Activated gamma-delta T cell treated with anti-CD3 and anti-CD28 coated beads, Interleukin-2, amount 50 U/mL, for 16 hours (primary cell): Measurements from ENCODE around the gene ANO3.

Experiments used
- DNase-seq: peaks from one replicate; pipeline ENCODE4 v3.0.0-alpha.2; 2020; ENCODE audit warnings: low read depth

Gene ANO3

DNA sequence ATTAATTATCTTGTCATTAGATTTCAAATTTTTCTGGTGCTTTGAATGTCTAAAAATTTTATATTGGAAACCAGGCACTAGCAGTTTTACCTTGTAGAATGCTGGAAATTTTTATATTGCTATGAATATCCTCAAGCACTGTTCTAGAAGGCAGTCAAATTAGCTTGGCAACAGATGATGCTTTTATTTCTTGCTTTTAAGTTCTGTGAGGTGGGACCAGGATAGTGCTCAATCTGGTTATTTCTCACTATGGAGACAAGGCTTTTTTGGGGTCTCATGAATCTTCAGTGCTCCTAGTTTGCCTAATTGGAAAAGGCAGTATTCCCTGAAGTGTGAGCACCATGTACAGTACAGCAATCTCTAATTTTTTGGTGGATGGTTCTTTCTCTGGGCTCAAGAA, 27.1 kb downstream of the ANO3 start:
- DNase-seq = no peak

DNA sequence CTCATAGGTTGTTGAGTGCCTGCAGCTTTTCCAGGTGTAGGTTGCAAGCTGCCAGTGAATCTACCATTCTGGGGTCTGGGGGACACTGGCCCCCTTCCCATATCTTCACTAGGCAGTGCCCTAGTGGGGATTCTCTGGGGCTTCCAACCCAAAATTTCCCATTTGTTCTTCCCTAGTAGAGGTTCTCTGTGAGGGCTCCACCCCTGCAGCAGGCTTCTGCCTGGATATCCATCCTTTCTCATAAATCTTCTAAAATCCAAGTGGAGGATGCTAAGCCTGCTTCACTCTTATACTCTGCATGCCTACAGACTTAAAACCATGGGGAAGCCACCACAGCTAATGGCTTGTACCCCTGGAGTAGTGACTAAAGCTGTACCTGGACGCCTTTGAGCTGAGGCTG, 33.4 kb downstream of the ANO3 start:
- no peak for DNase-seq

DNA sequence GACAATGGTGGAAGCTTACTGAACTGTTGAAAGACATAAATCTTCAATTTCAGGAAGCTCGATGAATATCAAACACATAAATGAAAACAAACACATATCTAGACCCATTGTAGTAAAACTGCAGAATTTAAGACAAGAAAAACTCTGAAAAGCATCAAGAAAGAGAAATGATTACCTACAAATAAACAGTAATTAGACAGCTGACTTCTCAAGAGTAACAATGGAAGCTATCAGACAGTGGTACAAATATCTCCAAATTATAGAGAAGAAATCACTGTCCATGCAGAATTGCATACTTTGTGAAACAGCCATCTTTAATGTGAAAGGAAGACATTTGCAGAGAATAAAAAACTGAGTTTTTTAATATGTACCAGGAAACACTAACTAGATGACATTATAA, 45.7 kb downstream of the ANO3 start:
- no peak for DNase-seq

DNA sequence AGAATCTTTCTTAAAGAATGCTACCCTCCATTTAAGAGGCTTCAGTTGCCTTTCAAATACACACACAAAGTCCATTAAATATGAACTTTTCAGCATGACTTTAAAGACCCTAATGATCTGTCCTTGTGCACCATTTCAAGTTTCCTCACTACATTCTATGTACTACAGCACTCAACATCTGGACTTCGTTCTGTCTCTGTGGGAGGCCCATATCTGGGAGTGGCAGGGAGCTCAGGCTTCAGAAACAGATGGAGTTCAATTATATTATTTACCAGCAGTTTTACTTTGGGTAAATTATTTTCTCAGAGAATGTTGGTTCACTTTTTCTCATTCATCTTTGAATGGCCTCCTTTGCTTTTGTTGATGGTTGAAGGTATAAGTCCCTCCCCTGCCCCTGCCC, 67.4 kb downstream of the ANO3 start:
- no peak for DNase-seq

DNA sequence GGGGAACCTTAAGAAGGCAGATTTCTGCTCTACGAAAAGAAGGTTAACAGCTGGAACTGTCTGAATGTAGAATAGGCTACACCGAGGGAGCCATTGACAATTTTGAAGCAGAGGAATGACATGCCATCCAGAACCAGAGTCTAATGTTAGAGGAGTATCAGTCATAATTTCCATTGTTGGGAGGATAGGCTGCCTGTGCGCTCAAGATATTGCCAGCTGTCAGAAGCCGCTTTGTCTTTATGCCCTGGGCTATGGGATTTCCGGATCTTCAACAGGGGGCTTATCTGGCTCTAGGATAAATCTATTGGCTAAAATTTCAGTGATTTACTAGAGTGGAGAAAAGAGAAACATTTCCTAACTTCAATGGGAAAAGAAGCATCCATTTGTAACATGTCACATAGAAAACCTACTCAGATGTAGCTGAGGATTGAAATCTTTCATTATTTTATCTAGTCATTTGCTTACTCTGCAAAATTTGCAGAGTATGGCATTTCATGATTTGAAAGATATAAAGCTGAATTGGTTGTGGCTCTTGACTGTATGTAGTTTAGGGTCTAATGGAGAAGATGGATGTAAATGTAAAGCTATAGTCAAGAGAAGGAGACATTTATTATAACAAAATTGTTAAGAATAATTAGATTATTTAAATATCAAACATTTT, 78.9 kb downstream of the ANO3 start:
- DNase-seq = no peak

DNA sequence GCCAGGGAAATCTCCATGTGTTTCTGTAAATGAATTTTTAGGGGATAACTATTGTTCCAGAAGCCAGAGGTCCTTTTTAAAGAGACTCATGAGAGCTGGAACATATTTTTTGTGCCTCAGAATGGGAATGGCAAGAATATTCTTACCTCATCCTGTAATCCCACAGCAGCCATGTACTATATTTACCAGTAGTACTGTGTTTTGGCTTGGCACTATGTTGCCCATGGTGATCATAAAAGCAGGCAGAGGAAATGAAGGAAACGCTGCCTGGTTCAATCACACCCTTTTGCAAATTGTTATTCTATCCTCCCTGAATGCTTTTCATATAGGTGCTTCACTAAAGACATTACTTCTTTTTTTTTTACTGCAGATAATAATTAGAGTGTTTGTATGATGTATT, 81.0 kb downstream of the ANO3 start:
- DNase-seq = no peak

DNA sequence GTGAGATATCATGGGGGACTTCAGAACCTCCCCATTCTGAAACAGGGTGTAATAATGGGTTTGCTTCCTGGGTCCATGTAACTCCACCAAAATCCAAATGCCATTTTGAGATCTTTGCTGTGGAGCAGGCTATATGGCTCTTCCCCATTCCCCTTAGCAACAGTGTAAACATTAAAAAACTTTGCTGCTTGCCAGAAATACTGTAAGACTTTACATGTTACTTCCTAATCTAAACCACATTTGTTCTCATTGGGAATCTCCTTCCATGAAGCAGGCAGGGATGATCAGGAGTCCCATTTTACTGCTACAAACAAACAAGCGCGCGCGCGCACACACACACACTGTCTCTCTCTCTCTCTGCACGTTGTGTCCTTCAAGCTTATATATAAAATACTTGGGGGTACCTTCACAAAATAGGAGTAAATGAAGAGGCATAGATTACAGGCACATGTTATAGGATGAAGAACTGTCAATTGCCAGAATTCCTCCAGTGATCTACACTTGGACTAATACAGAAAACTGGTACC, 86.5 kb downstream of the ANO3 start:
- no peak for DNase-seq

DNA sequence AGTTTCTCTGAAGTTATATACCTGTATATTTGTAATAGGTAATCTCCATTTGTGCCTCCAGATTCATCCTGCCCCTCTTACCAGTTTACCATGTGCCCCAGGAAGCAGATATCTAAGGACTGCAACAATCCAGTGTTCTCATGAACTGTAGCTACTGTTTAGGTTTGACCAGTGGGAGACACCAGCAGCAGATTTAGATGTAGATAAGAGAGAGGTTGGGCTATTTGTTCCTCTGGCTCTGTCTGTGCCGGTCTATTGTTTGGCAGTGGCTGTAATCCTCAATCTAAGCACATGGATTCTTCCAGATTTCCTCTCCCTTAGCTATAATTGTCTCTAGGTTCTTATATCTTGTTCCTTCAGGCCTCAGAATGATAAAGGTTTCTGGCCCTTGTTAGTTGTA, 88.4 kb downstream of the ANO3 start:
- no peak for DNase-seq

GRCh38 chr11:26424255-26424654, 92.3 kb downstream of the ANO3 start:
- no peak for DNase-seq

GRCh38 chr11:26439854-26440253, 107.9 kb downstream of the ANO3 start:
- no peak for DNase-seq

GRCh38 chr11:26442131-26442530, 110.2 kb downstream of the ANO3 start:
- no peak for DNase-seq

GRCh38 chr11:26443617-26444016, 111.7 kb downstream of the ANO3 start:
- no peak for DNase-seq

- no peak for DNase-seq
Measured at GRCh38 chr11:26457636-26458035, 125.7 kb downstream of the ANO3 start.

GRCh38 chr11:26465274-26465673, 133.3 kb downstream of the ANO3 start:
- DNase-seq = no peak

- DNase-seq = no peak
Measured at GRCh38 chr11:26467506-26467905, 135.6 kb downstream of the ANO3 start.

GRCh38 chr11:26470992-26471391, 139.1 kb downstream of the ANO3 start:
- no peak for DNase-seq

- no peak for DNase-seq
Measured at GRCh38 chr11:26473216-26474194, 141.6 kb downstream of the ANO3 start.

GRCh38 chr11:26474401-26474800, 142.5 kb downstream of the ANO3 start:
- DNase-seq = no peak

DNA sequence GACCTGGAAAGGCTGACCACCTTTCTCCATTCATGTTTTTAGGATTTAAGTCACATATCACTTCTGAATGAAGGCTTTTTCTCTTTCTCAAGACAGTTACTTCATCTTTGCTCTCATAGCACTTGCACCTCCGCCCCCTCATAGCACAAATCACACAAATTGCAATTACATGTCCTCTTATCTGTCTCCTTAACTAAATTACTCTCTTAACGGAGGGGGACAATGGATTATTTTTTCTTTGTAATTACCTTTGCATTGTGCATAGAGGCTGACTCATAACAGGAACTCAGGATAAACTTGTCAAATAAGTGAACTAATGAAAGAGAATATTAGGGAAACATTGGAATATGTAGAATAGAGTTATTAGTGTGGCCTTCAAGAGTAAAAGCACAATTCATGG, 145.5 kb downstream of the ANO3 start:
- DNase-seq = no peak

DNA sequence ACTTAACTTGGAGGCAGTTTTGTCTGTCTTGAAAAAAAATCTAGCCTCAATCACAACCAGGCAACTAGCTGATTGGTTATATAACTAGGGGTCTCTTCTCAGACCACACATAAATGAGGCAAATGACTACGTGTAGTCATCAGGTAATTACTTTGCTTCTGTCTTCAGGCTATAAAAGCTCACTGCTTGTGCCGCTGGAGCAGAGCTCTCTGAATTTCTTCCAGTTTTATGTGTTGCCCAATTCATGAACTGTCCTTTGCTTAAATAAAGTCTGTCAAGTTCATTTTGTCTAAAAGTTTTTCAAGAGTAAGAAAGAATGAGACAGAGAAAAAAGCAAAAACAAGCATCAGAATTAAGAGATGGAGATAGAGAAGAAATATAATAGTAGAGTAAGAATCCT, 146.8 kb downstream of the ANO3 start:
- no peak for DNase-seq

GRCh38 chr11:26480041-26480440, 148.1 kb downstream of the ANO3 start:
- no peak for DNase-seq

DNA sequence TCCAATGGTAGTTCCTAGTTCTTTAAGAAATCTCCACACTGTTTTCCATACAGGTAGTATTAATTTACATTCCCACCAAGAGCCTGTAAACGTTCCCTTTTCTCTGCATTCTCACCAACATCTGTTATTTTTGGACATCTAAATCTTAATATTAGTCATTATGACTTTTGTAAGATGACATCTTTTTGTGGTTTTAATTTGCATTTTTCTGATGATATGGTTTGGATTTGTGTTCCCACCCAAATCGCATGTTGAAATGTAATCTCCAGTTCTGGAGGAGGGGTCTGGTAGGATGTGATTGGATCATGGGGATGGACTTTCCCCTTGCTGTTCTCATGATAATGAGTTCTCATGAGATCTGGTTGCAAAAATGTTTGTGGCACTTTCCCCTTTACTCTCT, 151.2 kb downstream of the ANO3 start:
- no peak for DNase-seq

- DNase-seq = no peak
Measured at GRCh38 chr11:26490546-26490945, 158.6 kb downstream of the ANO3 start.
